AG09309 (cell line): ENCODE results near the gene SMAD1.

Experiments
- DNase-seq: peaks from one replicate; pipeline ENCODE4 v3.0.0-alpha.2; 2010; ENCODE audit warnings: low read depth
- H3K4me3 ChIP-seq: 2 replicates; pipeline ENCODE4 v1.5.1; 2011; ENCODE audit warnings: mild to moderate bottlenecking, low read depth, low read length, moderate library complexity; ENCODE audit not compliant: control insufficient read depth
- CTCF ChIP-seq: IDR thresholded peaks from 2 replicates; pipeline ENCODE4 v1.5.1; 2011; ENCODE audit warnings: mild to moderate bottlenecking, low read depth, low read length, inconsistent platforms; ENCODE audit not compliant: insufficient read depth, control insufficient read depth; ENCODE audit errors: missing control alignments

SMAD1 gene

GRCh38 chr4:145493166-145493565, 11.5 kb downstream of the SMAD1 start:
- no peak for TF ChIP-seq CTCF
- no peak overlapping the region for H3K4me3 ChIP-seq
- DNase-seq, result no peak

GRCh38 chr4:145494666-145495270, 13.1 kb downstream of the SMAD1 start:
- DNase-seq, result no peak
- TF ChIP-seq CTCF, result no peak

GRCh38 chr4:145496292-145496691, 14.6 kb downstream of the SMAD1 start:
- no peak for TF ChIP-seq CTCF
- DNase-seq, result no peak
- no peak overlapping the region for H3K4me3 ChIP-seq

More at GRCh38 chr4:145494666-145495270, 13.1 kb downstream of the SMAD1 start:
- no peak overlapping the region for H3K4me3 ChIP-seq

- no peak for TF ChIP-seq CTCF
- no peak overlapping the region for H3K4me3 ChIP-seq
- no peak for DNase-seq
Measured at GRCh38 chr4:145497199-145498149, 15.8 kb downstream of the SMAD1 start.

GRCh38 chr4:145498430-145498829, 16.8 kb downstream of the SMAD1 start:
- DNase-seq, result no peak
- TF ChIP-seq CTCF, result no peak
- no peak overlapping the region for H3K4me3 ChIP-seq

GRCh38 chr4:145501051-145501660, 19.5 kb downstream of the SMAD1 start:
- H3K4me3 ChIP-seq, result no peak overlapping the region
- DNase-seq, result no peak
- TF ChIP-seq CTCF, result no peak
